Gastroesophageal sphincter (tissue), 3 donors: Measurements from ENCODE around the gene ROPN1L.

ENCODE experiments used
- CTCF ChIP-seq, 4 experiments: fragments of 200-600 bp in 2 of 4; fragments of 450-650 bp in 2 of 4; sonication (generic) in 1 of 4; IDR thresholded peaks; one replicate each; pipeline ENCODE4 v1.5.1; 2017 to 2019; ENCODE audit warnings: antibody characterized with exemption in 4 of 4, mild to moderate bottlenecking in 2 of 4, moderate library complexity in 2 of 4
- EP300 ChIP-seq: sonication (generic); formaldehyde crosslinking; IDR thresholded peaks from one replicate; pipeline ENCODE4 v1.6.1; 2017; ENCODE audit warnings: antibody characterized with exemption, mild to moderate bottlenecking
- POLR2A ChIP-seq, 2 donors: fragments of 450-650 bp; IDR thresholded peaks; one replicate each; pipeline ENCODE4 v1.6.1; 2017; ENCODE audit warnings: antibody characterized with exemption in 2 of 2, mild to moderate bottlenecking in 2 of 2, moderate library complexity in 1 of 2

- TF ChIP-seq EP300 (no peak), POLR2A (IDR thresholded peaks at IDR 0.05) (no peak), CTCF (IDR thresholded peaks at IDR 0.05) (no peak)
Measured at GRCh38 chr5:10466446-10467073, 24.9 kb downstream of the ROPN1L start.
